Ishikawa (cell line): Measurements from ENCODE around the gene INSIG1.

Source experiments
- CEBPB ChIP-seq: IDR thresholded peaks from 2 replicates; pipeline ENCODE4 v1.6.1; 2012
- CREB1 ChIP-seq: IDR thresholded peaks from 2 replicates; pipeline ENCODE4 v1.6.1; 2012; ENCODE audit warnings: low read depth
- EGR1 ChIP-seq: IDR thresholded peaks from 2 replicates; pipeline ENCODE4 v1.6.1; 2012
- EP300 ChIP-seq: IDR thresholded peaks from 2 replicates; pipeline ENCODE4 v1.6.1; 2012; ENCODE audit warnings: borderline replicate concordance
- FOXM1 ChIP-seq: IDR thresholded peaks from 2 replicates; pipeline ENCODE4 v1.6.1; 2012; ENCODE audit warnings: low read depth, borderline replicate concordance
- NFIC ChIP-seq: IDR thresholded peaks from 2 replicates; pipeline ENCODE4 v1.6.1; 2012
- RAD21 ChIP-seq: IDR thresholded peaks from 2 replicates; pipeline ENCODE4 v1.6.1; 2012; ENCODE audit warnings: low read depth
- TAF1 ChIP-seq: IDR thresholded peaks from 2 replicates; pipeline ENCODE4 v1.6.1; 2012; ENCODE audit warnings: low read depth, mild to moderate bottlenecking
- TCF12 ChIP-seq: IDR thresholded peaks from 2 replicates; pipeline ENCODE4 v1.6.1; 2012; ENCODE audit warnings: low read depth
- TEAD4 ChIP-seq: IDR thresholded peaks from 2 replicates; pipeline ENCODE4 v1.6.1; 2012
- YY1 ChIP-seq: IDR thresholded peaks from 2 replicates; pipeline ENCODE4 v1.6.1; 2012; ENCODE audit warnings: low read depth
- ZBTB7A ChIP-seq: IDR thresholded peaks from 2 replicates; pipeline ENCODE4 v1.6.1; 2012; ENCODE audit warnings: low read depth
- TF ChIP-seq, protein P1 (sequence below): IDR thresholded peaks from 2 replicates; pipeline ENCODE4 v1.6.1; 2012
- TF ChIP-seq, protein P2 (sequence below): IDR thresholded peaks from 2 replicates; pipeline ENCODE4 v1.6.1; 2012
- TF ChIP-seq, protein P3 (sequence below): IDR thresholded peaks from 2 replicates; pipeline ENCODE4 v1.6.1; 2012; ENCODE audit warnings: low read depth, mild to moderate bottlenecking

INSIG1 gene

DNA sequence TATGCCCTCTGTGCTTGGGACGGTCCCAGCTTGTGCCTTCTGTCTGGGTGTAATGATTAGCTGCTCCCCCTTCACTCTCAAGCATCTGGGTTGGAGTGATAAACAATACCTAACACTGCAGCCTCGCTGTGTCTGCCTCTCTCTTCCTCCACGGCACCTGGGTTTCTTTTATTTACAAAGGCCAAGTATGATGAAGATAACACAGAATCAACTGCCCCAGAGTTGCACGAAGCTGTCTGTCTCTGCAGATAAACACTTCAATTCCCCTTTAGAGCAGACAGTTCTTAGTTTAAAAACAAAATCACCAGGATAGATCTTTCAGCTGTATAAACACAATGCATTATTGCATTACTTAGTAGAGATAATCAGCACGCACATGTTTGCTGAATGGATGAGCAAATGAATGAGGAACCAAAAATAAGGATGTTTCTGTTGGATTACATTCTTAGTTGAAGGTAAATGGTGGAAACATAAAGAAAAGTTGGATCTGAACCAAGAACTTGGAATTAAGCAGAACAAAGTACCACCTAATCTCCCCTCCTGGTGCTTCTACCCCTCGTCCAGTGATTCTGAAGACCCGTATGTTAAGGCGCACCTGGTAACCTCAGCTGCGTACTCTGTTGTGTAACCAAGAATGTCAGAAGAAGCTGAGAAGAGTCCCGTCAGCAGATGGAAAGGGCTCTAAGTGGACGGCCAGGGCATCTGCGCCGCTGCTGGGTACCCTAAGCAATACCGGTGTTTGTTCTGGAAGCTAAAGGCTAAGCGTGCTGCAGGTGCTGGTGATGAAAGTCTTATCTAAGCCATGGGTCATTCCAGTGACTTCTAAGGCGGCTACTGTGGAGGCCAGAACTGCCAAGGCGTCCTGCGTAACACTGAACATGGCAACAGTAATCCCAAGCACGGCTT, 26.6 kb downstream of the INSIG1 start:
- TF ChIP-seq NFIC (no peak), EGR1 (no peak), EP300 (no peak), TAF1 (no peak)
- TF ChIP-seq, protein P1, sequence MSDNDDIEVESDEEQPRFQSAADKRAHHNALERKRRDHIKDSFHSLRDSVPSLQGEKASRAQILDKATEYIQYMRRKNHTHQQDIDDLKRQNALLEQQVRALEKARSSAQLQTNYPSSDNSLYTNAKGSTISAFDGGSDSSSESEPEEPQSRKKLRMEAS: no peak

DNA sequence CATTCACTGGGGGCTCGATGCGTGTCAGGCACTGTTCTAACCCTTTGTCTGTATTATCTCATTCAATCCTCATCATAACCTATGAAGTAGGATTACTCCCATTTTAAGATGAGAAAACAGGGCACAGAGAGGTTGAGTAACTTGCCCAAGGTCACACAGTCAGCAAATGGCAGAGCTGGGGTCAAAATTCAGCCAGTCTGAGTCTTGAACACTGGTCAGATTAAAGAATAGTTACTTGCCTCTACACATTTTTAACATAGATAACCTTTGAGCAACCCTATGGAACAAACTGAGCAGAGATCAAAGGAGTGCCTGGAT, 27.2 kb downstream of the INSIG1 start:
- TF ChIP-seq TAF1 (no peak), YY1 (no peak), CEBPB (no peak), TEAD4 (no peak), EGR1 (no peak), RAD21 (no peak), TCF12 (no peak), ZBTB7A (no peak)
- TF ChIP-seq, protein P1: no peak
- TF ChIP-seq, protein P2, sequence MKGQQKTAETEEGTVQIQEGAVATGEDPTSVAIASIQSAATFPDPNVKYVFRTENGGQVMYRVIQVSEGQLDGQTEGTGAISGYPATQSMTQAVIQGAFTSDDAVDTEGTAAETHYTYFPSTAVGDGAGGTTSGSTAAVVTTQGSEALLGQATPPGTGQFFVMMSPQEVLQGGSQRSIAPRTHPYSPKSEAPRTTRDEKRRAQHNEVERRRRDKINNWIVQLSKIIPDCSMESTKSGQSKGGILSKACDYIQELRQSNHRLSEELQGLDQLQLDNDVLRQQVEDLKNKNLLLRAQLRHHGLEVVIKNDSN: no peak

DNA sequence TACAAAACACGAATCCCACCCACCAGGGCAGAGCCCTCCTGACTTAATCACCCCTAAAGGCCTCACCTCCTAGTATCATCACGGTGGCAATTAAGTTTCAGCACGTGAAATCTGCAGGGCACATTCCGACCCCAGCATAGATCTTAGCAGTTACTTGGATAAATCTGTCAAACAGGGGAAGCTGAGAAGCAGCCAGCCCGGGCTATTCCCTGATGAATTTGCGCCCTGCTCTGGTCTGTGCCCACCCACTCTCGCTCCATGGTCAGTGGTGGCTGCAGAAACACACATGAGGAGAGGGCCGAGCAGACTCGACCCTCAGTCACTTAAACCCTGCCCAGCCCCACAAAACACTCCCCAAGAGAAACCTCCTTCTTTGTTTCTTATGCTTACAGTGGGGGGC, 28.7 kb downstream of the INSIG1 start:
- no peak for TF ChIP-seq TCF12
- TF ChIP-seq, protein P3, sequence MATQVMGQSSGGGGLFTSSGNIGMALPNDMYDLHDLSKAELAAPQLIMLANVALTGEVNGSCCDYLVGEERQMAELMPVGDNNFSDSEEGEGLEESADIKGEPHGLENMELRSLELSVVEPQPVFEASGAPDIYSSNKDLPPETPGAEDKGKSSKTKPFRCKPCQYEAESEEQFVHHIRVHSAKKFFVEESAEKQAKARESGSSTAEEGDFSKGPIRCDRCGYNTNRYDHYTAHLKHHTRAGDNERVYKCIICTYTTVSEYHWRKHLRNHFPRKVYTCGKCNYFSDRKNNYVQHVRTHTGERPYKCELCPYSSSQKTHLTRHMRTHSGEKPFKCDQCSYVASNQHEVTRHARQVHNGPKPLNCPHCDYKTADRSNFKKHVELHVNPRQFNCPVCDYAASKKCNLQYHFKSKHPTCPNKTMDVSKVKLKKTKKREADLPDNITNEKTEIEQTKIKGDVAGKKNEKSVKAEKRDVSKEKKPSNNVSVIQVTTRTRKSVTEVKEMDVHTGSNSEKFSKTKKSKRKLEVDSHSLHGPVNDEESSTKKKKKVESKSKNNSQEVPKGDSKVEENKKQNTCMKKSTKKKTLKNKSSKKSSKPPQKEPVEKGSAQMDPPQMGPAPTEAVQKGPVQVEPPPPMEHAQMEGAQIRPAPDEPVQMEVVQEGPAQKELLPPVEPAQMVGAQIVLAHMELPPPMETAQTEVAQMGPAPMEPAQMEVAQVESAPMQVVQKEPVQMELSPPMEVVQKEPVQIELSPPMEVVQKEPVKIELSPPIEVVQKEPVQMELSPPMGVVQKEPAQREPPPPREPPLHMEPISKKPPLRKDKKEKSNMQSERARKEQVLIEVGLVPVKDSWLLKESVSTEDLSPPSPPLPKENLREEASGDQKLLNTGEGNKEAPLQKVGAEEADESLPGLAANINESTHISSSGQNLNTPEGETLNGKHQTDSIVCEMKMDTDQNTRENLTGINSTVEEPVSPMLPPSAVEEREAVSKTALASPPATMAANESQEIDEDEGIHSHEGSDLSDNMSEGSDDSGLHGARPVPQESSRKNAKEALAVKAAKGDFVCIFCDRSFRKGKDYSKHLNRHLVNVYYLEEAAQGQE: no peak
- no peak for TF ChIP-seq CEBPB
- TF ChIP-seq EP300: no peak
- no peak for TF ChIP-seq FOXM1
- TF ChIP-seq, protein P2: no peak
- TF ChIP-seq RAD21: no peak

DNA sequence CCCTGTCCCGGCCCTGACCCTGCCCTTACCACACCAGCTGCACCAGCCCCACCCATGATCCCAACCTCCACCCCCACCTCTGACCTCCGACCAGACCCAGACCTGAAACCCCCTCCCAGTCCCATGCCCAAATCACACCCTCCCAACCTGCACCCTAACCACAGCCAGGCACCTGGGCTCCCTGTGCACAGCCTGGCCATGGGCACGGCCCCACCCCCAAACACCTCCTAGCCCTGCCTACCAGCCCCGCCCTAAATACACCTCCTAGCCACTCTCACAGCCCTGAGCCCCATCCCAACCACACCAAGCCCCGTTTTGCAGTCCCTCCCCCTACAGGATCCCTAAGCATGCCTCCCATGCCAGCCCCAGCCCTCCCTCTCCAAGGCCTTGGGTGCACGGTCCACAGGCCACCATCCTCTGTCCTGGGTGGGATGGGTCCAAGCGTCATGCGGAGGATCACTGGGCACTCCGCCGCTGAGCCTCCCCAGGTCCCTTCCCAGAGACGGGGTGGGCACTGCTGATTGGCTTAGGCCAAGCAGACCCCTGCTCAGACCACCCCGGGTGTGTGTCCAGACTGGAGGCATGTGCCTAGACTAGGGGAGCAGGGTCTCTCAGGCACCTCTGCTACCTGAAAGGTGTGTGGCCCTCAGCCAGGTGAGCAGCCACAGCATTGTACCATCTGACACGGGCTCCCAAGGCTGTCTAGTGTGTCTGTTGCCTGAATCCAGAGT, 30.1 kb downstream of the INSIG1 start:
- TF ChIP-seq CEBPB: no peak

DNA sequence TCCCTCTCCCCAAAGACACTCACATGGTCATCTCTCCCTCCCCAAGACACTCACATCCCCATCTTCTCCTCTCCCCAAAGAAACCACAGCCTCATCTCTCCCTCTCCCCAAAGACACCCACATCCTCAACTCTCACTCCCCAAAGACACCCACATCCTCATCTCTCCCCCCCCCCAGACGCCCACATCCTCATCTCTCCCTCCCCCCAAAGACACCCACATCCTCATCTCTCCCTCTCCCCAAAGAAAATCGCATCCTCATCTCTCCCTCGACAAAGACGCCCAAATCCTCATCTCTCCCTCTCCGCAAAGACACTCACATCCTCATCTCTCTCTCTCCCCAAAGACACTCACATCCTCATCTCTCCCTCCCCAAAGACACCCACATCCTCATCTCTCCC, 31.5 kb downstream of the INSIG1 start:
- no peak for TF ChIP-seq TAF1
- TF ChIP-seq EGR1: no peak
- TF ChIP-seq TCF12: no peak
- no peak for TF ChIP-seq RAD21
- no peak for TF ChIP-seq FOXM1
- TF ChIP-seq, protein P1: no peak
- TF ChIP-seq TEAD4: no peak
- no peak for TF ChIP-seq CREB1
- TF ChIP-seq ZBTB7A: no peak
- no peak for TF ChIP-seq NFIC
- no peak for TF ChIP-seq CEBPB
- TF ChIP-seq, protein P2: no peak
- no peak for TF ChIP-seq YY1
- no peak for TF ChIP-seq EP300
- TF ChIP-seq, protein P3: no peak
